GM21447 (cell line): ENCODE measurements around the gene MYH9.

ENCODE experiments used
- ATAC-seq: cut with Tn5 transposase; IDR thresholded peaks from one replicate; pipeline ENCODE4 v1.9.1; 2021; ENCODE audit not compliant: unreplicated experiment

MYH9 gene

DNA sequence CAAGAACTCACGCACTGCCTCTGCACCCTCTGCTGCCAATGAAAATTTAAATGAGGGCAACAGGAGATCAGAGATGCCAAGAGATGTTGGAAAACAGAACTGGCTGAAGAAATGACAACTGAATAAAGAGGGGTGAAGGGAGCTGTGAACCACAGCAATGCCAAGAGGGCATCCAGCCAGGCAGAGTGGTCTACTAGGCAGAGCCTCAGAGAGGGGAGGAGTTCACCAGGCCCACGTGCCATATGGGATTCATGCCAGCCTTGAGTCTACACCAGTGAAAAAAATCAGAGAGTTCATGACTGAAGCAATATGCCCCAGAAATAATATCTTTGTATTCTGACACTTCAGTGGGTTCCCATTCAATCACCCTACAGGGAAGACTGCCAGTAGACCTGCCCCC, 152.8 kb downstream of the MYH9 start:
- ATAC-seq = no peak

DNA sequence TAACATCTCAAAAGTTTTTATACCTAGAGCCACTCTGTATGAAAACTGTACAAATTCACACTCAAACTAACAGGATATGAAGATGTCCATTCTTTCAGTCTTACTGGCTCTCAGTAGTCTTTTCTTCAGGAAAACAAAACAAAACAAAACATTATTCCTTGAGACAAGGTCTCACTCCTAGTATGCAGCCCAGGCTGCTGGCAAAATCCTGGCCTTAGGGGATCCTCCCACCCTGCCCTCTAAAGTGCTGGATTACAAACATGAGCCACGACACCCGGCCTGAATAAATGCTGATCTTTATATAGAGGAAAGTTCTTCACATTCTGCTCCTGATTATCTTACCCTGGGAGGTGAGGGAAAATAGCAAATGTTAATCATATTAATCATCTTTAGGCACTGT, 153.6 kb downstream of the MYH9 start:
- no peak for ATAC-seq

DNA sequence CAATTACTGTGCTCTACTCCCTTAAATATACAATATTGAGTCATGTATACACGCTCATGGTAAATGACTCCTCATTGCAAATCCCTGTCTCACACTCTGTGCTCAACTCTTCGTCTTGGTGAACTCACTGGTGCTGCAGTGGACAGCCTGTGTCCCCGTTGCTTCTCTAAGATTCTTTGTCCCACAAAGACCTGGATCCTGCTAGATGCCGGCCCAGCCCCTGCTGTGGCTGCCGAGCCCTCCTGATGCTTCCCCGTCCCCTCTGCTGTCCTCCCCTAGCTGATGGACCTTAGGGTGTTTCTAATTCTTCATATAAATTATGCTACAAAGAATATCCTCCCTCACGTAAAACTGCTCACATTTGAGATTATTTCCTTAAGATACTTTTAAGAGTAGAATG, 154.0 kb downstream of the MYH9 start:
- no peak for ATAC-seq

DNA sequence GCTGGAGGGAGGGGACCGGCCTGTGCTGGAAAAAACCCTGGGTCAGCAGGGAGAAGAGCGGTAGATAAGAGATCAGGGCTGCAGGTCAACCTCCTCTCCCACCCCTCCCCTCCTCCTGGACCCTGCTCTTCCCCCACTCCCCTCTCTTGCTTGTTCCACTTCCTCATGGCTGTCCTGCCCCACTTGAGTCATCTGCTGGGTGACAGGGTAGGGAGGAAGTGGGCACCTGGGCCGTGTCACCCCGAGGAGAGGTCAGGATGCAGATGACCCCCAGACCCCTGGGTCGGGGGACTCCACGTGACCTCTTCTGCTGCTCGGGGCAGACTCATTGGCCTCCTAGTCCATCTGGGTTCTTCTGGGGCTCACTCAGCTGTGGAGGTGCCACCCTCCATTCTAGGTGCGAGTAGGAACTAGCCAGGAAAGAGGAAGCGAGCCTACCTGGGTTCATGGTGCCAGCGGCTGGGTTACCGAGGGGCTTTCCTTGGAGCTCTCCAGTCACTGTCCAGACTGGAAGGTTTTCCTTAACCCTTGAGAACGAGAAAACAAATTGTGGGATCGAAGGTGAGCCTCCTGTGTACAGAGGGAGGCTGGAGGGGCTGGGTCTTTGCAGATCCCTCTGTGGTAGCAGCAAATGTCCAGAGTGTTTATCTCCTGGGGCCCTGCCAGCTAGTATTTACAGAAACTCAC, 154.9 kb downstream of the MYH9 start:
- ATAC-seq = no peak
